SK-N-MC (cell line): ENCODE measurements around the gene ATXN7L2.

Source experiments
- EZH2 ChIP-seq: fragments of 200-600 bp; sonication (generic); IDR thresholded peaks from one replicate; pipeline ENCODE4 v1.6.1; 2017; ENCODE audit warnings: antibody characterized with exemption
- POLR2AphosphoS5 ChIP-seq: IDR thresholded peaks from 2 replicates; pipeline ENCODE4 v1.6.1; 2012; ENCODE audit warnings: mild to moderate bottlenecking, low read depth, low read length, borderline replicate concordance

DNA sequence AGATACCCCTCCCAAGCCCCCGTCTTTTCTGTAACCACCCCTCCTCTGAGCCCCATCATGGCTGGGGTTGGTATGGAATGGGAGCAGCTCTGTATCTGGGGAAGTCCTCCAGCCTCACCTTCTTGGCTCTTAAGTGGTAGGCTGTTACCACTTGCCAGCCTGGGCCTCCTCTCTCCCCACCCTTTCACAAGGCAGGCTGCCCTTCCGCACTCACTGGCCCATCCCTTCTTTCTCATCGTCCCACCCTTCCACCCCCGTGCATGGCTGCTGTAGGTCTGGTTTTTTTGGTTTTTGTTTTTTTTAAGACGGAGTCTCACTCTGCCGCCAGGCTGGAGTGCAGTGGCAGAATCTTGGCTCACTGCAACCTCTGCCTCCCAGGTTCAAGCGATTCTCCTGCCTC lies 15.4 kb downstream of the ATXN7L2 start:
- TF ChIP-seq POLR2AphosphoS5 (no peak), EZH2 (no peak)
